Activated CD8-positive, alpha-beta memory T cell treated with anti-CD3 and anti-CD28 coated beads for 36 hours (primary cell): ENCODE results near the gene COASY. TPM values are rescaled to one million over a fixed set of nuclear protein-coding genes. Genes with fewer than 3 reads are reported as not detected.

Experiments
- CTCF ChIA-PET: fragments of 350-600 bp; sonication (Branson Sonifier 250); formaldehyde crosslinking; loops from one replicate; lab custom pipeline; 2021; ENCODE audit warnings: antibody characterized with exemption; lab: Charles Lee
- POLR2A ChIA-PET: fragments of 350-600 bp; sonication (Branson Sonifier 250); formaldehyde crosslinking; loops from one replicate; lab custom pipeline; 2021; ENCODE audit warnings: antibody characterized with exemption; lab: Charles Lee
- total RNA-seq, 2 experiments: library from RNA; stranded (reverse); gene quantifications; one replicate each; pipeline ENCODE4 v1.2.3, GENCODE V29; 2021

Gene COASY
- total RNA-seq, 2 experiments from 2014 or later: 118 to 120 TPM

DNA sequence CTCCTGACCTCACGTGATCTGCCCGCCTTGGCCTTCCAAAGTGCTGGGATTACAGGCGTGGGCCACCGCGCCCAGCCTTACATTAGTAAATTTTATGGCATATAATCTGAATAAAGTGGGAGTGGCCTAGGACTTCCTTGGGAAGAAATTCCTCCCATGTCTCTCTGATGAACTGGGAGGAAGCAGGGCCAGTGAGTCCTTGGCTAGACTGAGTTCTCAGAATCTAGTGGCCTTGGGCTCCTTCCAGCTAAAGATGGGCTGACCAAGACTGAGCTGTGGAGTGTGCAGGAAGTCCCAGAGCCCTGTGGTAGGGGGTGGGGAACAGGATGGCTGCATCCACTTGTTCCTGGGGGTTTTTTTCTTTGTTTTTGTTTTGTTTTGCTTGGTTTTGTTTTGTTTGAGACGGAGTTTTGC lies 35.9 kb upstream of the COASY start:
- CTCF ChIA-PET: interaction anchor here (1.0 to 1.8 kb wide), 4 partner anchors 10 to 214 kb away, joined by 4 to 10 read pairs (median 6); partner anchors contain the start of gene NAGLU
- POLR2A ChIA-PET: no interaction called here

DNA sequence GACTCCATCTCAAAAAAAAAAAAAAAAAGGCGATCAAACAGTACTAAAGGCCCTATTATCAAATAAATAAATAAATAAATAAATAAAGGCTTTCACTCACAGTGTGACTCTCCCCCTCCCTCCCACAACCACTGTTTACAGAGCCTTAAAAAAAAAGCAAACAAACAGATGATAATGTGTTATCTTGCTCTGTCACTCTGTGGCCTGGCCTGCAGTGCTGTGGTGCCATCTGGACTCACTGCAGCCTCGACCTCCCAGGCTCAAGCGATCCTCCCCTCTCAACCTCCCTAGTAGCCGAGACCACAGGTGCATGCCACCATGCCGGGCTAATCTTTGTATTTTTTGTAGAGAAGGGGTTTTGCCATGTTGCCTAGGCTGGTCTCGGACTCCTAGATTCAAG lies 34.0 kb upstream of the COASY start:
- ChIA-PET POLR2A (no interaction called here), CTCF (interaction anchor here (0.6 to 1.8 kb wide), 15 partner anchors 8 to 218 kb away, joined by 3 to 10 read pairs (median 3); partner anchors contain the start of genes CAVIN1 and NAGLU)

DNA sequence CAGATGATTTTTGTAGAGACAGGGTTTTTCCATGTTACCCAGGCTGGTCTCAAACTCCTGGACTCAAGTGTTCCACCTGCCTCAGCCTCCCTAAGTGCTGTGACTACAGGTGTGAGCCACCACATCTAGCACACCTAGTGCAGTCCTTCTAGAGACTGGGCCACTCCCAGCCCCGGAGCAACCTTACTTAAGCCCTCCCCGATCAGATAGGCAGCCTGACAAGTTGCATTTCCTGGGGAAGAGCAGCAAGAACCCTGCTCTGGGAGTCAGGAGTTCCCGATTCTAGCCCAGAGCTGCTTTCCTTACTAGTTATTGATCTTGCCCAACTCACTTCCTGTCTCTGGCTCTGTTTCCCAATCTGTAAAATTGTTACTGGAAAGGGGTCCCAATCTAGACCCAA lies 32.9 kb upstream of the COASY start:
- ChIA-PET POLR2A (no interaction called here), CTCF (interaction anchor here (2.0 kb wide), 1 partner anchor 12 kb away, joined by 6 read pairs; no protein-coding TSS in a partner anchor)

DNA sequence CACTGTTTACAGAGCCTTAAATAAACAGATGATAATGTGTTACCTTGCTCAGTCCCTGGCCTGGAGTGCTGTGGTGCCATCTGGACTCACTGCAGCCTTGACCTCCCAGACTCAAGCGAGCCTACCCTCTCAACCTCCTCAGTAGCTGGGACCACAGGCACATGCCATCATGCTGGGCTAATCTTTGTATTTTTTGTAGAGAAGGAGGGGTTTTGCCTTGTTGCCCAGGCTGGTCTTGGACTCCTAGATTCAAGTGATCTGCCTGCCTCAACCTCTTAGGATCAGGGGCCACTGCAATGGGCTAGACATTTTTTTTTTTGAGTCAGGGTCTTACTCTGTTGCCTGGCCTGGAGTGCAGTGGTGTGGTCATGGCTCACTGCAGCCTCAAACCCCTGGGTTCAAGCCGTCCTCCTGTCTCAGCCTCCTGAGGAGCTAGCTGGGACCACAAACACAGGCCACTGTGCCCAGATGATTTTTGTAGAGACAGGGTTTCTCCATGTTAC lies 30.9 kb upstream of the COASY start:
- ChIA-PET CTCF (interaction anchor here (0.6 to 2.0 kb wide), 9 partner anchors 14 to 464 kb away, joined by 3 to 6 read pairs (median 3); no protein-coding TSS in a partner anchor), POLR2A (interaction anchor here (0.6 kb wide), 1 partner anchor 12 kb away, joined by 3 read pairs; no protein-coding TSS in a partner anchor)

DNA sequence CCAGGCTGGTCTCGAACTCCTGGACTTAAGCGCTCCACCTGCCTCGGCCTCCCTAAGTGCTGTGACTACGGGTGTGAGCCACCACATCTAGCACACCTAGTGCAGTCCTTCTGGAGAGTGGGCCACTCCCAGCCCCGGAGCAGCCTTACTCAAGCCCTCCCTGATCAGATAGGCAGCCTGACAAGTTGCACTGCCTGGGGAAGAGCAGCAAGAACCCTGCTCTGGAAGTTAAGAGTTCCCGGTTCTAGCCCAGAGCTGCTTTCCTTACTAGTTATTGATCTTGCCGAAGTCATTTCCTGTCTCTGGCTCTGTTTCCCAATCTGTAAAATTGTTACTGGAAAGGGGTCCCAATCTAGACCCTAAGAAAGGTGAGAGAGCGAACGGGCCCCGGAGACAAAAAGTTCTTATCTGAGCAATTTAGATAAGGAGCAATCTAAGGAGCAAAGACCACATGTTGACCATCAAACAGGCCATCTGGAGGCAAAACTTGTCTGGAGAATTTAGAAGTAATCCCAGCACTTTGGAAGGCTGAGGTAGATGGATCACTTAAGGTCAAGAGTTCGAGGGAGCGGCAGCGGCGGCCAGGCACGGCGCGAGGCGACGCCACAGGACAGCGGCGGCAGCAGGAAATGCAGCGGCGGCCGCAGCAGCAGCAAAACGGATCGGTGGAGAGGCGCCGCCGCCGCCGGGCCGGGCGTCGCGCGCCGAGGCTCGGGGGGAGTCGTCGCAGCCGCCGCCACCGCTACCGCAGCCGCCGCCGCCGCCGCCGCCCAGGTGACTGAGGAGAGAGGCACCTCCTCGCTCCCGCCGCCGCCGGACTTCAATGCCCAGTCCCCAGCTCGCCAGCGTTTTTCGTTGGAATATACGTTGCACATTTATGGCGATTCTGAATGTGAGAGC lies 30.2 kb upstream of the COASY start:
- ChIA-PET CTCF (interaction anchor here (0.6 to 1.6 kb wide), 4 partner anchors 11 to 209 kb away, joined by 3 to 6 read pairs (median 4); no protein-coding TSS in a partner anchor), POLR2A (no interaction called here)

DNA sequence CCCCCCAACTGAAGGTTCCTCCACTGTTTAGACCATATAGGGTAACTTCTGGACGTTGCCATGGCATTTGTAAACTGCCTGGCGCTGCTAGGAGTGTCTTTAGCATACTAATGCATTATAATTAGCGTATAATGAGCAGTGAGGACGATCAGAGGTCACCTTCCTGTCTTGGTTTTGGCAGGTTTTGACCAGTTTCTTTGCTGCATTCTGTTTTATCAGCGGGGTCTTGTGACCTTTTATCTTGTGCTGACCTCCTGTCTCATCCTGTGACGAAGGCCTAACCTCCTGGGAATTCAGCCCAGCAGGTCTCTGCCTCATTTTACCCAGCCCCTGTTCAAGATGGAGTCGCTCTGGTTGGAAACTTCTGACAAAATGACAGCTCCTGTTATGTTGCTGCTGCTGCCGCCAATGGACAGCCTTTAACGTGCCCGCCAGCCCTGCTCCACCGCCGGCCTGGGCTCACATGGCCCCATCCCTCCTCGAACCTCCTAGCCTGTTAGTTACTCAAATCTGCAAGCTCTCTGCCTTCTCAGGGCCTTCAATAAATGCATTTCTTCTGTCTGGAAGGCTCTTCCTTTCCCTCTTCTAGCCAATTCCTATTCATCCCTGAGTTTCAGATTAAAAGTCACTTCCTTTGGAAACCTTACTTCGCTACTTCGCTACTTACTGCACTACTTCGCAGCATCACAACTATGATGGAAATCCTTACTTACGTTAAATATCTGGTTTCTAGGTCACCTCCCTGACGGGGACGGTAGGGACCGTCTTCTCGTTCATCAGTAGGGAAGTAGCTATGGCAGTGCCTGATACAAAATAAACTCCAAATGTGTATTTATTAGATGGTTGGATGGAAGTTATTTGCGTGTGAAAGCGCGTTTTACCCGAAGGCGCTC lies 26.5 kb upstream of the COASY start:
- ChIA-PET CTCF (interaction anchor here (1.0 to 1.6 kb wide), 6 partner anchors 8 to 121 kb away, joined by 3 to 8 read pairs (median 4); no protein-coding TSS in a partner anchor), POLR2A (interaction anchor here (0.6 to 1.0 kb wide), 2 partner anchors 16 to 32 kb away, joined by 3 read pairs; no protein-coding TSS in a partner anchor)

DNA sequence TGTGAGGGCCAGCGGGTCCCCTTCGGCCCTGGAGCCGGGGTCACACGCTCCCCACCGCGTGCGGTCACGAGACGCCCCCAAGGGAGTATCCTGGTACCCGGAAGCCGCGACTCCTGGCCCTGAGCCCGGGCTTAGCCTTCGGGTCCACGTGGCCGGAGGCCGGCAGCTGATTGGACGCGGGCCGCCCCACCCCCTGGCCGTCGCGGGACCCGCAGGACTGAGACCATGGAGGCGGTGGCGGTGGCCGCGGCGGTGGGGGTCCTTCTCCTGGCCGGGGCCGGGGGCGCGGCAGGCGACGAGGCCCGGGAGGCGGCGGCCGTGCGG lies 25.9 kb upstream of the COASY start, which contains the start of gene NAGLU:
TSS of gene NAGLU (plus strand) at position 194 of the 324 bp plus-strand sequence. CDS start at position 226, 32 bp downstream.
- ChIA-PET CTCF (interaction anchor here (1.0 to 1.6 kb wide), 6 partner anchors 9 to 122 kb away, joined by 3 to 8 read pairs (median 4); no protein-coding TSS in a partner anchor), POLR2A (interaction anchor here (0.6 to 1.0 kb wide), 3 partner anchors 15 to 31 kb away, joined by 3 read pairs; no protein-coding TSS in a partner anchor)

DNA sequence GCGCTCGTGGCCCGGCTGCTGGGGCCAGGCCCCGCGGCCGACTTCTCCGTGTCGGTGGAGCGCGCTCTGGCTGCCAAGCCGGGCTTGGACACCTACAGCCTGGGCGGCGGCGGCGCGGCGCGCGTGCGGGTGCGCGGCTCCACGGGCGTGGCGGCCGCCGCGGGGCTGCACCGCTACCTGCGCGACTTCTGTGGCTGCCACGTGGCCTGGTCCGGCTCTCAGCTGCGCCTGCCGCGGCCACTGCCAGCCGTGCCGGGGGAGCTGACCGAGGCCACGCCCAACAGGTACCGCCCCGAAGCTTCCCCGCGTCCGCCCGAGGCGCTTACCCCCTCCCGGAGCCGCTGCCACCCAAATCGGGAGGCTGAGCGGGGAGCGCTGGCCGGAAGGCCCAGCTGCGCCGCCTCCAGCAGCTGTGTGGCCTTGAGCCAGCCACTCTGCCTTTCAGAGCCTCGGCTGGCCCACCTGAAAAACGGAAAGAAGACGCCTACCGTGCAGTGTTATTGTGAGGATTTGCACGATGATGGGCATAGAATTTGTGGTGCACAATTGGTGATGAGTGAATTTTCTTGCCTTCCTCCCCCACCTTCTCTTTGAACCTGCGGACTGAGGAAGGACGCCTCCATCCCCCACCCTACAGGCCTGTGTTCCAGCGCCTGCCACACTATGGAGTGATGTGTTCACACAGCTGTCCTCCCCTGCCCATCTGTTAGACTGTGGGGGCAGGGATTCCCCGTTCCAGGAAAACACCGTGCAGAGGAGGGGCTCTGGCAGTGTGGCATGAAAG lies 25.4 kb upstream of the COASY start:
- POLR2A ChIA-PET: interaction anchor here (0.6 to 1.0 kb wide), 5 partner anchors 10 to 121 kb away, joined by 3 read pairs; no protein-coding TSS in a partner anchor
- CTCF ChIA-PET: interaction anchor here (1.0 to 1.6 kb wide), 7 partner anchors 9 to 122 kb away, joined by 3 to 8 read pairs (median 4); no protein-coding TSS in a partner anchor

DNA sequence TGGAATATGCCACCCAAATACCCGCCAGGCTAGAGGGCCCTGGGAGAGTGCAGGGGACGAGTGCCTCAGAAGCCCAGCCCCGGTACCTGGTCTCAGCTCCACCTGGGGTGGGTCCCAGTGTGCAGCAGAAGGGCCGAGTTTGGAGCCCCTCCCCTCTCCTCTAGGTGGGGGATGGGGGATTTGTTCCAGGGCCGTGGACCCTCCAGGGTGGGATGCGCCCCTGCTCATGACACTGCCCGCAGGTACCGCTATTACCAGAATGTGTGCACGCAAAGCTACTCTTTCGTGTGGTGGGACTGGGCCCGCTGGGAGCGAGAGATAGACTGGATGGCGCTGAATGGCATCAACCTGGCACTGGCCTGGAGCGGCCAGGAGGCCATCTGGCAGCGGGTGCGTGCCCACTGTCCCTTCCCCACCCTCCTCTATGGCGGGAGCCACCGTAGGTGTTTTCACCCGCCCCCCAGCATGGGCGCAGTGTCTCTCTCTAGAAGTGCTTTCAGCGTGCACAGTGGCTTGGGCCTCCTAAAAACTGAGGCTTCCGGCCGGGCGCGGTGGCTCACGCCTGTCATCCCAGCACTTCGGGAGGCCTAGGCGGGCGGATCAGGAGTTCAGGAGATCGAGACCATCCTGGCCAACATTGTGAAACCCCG lies 24.7 kb upstream of the COASY start:
- ChIA-PET POLR2A (interaction anchor here (1.0 kb wide), 1 partner anchor 10 kb away, joined by 3 read pairs; no protein-coding TSS in a partner anchor), CTCF (interaction anchor here (0.7 to 1.6 kb wide), 4 partner anchors 10 to 105 kb away, joined by 3 to 8 read pairs (median 4); no protein-coding TSS in a partner anchor)

DNA sequence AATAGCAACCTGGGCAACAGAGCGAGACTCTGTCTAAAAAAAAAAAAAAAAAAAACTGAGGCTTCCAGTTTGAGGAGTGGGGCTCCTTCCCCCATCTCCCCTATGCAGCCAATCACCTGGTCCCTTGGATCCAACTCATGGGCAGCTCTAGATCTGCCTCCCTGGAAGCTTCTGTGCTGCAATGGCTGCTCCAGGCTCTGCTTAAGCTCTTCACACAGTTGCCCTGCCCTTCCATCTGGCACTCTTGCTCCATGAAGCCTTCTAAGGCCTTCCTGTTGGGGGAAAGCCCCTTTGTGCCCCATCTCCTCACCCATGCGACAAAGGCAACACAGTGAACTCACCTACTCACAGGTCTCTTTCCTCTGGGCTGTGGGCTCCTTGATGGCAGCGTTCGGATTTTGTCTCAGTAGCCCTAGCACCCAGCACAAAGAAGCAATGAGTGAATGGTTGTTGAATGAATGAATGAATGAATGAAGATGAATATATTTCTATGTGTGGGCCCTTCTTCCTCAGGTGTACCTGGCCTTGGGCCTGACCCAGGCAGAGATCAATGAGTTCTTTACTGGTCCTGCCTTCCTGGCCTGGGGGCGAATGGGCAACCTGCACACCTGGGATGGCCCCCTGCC lies 24.0 kb upstream of the COASY start:
- POLR2A ChIA-PET: interaction anchor here (1.0 kb wide), 1 partner anchor 9 kb away, joined by 3 read pairs; no protein-coding TSS in a partner anchor
- CTCF ChIA-PET: interaction anchor here (0.7 to 1.3 kb wide), 2 partner anchors 11 to 16 kb away, joined by 3 to 4 read pairs; no protein-coding TSS in a partner anchor

DNA sequence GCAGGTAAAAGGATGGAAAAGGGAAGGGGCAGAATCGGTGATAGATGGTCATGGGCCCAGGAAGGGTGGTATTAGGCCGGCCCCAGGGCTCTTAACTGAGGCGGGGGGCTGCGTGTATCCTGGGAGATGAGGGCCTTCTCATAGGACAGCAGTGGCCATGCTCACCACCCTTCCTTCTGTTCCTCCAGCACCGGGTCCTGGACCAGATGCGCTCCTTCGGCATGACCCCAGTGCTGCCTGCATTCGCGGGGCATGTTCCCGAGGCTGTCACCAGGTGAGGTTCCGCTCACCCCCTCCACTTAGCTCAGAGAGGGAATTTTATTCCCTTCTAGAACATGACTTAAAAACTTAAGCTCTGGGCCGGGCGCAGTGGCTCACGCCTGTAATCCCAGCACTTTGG lies 23.5 kb upstream of the COASY start:
- CTCF ChIA-PET: no interaction called here
- POLR2A ChIA-PET: no interaction called here

DNA sequence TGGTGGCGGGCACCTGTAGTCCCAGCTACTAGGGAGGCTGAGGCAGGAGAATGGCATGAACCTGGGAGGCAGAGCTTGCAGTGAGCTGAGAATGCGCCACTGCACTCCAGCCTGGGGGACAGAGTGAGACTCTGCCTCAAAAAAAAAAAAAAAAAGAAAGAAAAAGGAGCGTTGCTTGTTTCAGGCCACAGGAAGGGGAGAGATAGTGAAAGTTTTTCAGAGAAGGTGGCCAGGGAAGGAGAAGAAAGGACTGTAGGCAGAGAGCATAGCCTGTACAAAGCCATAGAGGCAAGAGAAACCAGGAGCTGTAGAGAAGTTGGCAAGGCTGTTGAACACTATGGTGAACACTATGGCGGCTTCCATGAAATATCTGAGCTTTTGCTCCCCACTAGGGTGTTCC lies 21.4 kb upstream of the COASY start:
- POLR2A ChIA-PET: interaction anchor here (0.5 to 0.6 kb wide), 2 partner anchors 197 to 468 kb away, joined by 3 to 11 read pairs; no protein-coding TSS in a partner anchor
- CTCF ChIA-PET: interaction anchor here (0.5 to 0.7 kb wide), 2 partner anchors 56 to 665 kb away, joined by 3 to 4 read pairs; no protein-coding TSS in a partner anchor

DNA sequence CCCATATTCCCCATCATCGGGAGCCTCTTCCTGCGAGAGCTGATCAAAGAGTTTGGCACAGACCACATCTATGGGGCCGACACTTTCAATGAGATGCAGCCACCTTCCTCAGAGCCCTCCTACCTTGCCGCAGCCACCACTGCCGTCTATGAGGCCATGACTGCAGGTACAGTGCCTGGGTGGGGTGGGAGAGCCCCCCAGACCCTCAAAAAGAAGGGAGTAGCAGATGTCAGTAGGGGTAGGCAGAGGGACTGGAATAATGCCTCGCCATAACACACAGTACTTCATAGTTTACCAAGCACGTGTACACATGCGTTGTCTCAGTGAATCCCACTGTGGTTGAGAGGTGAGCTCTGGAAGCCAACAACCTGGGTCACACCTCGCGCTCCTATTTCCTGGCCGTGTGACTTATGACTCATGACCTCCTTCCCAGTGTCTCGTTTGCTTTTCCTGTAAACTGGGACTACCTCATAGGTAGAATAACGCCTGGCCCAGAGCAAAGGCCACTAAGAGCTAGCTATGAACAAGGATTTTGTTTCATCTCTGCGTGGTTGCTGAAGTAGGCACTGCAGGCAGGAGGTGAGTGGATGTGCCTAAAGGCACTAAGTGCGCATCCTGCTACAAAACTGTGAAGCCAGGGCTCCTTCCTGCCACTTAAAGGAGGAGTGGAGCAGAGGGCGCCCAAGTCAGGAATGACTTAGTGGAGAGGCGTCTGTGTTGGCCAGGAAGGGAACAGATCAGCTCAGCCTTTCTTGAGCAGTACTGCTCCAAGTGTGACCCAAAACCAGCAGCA lies 20.7 kb upstream of the COASY start:
- ChIA-PET CTCF (interaction anchor here (0.5 to 1.0 kb wide), 4 partner anchors 14 to 665 kb away, joined by 3 to 4 read pairs (median 3); no protein-coding TSS in a partner anchor), POLR2A (interaction anchor here (0.6 kb wide), 2 partner anchors 11 to 198 kb away, joined by 4 to 11 read pairs; no protein-coding TSS in a partner anchor)

DNA sequence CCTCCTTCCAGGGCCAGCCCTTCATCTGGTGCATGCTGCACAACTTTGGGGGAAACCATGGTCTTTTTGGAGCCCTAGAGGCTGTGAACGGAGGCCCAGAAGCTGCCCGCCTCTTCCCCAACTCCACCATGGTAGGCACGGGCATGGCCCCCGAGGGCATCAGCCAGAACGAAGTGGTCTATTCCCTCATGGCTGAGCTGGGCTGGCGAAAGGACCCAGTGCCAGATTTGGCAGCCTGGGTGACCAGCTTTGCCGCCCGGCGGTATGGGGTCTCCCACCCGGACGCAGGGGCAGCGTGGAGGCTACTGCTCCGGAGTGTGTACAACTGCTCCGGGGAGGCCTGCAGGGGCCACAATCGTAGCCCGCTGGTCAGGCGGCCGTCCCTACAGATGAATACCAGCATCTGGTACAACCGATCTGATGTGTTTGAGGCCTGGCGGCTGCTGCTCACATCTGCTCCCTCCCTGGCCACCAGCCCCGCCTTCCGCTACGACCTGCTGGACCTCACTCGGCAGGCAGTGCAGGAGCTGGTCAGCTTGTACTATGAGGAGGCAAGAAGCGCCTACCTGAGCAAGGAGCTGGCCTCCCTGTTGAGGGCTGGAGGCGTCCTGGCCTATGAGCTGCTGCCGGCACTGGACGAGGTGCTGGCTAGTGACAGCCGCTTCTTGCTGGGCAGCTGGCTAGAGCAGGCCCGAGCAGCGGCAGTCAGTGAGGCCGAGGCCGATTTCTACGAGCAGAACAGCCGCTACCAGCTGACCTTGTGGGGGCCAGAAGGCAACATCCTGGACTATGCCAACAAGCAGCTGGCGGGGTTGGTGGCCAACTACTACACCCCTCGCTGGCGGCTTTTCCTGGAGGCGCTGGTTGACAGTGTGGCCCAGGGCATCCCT lies 18.5 kb upstream of the COASY start:
- CTCF ChIA-PET: interaction anchor here (0.8 kb wide), 1 partner anchor 16 kb away, joined by 3 read pairs; no protein-coding TSS in a partner anchor
- POLR2A ChIA-PET: interaction anchor here (0.6 kb wide), 1 partner anchor 13 kb away, joined by 3 read pairs; no protein-coding TSS in a partner anchor
